Large intestine (tissue), 3 donors: ENCODE results near the gene IL25. TPM values are rescaled to one million over a fixed set of nuclear protein-coding genes. Genes with fewer than 3 reads are reported as not detected.
"Not testable (repeated sequence)": the region's sequence is repeated elsewhere in the genome, so short reads cannot be mapped to it uniquely, and the experiment has no call there.

ENCODE experiments used
- DNase-seq, 2 donors: peaks; one replicate each; pipeline versions ENCODE4 v3.0.0 to v3.0.0-alpha.2; 2013
- H3K27ac ChIP-seq: one replicate; pipeline ENCODE4 v1.5.1; 2013; ENCODE audit warnings: low read length
- H3K27me3 ChIP-seq: 2 replicates; pipeline ENCODE4 v1.6.1; 2013; ENCODE audit warnings: low read length; ENCODE audit not compliant: control insufficient read depth, insufficient read depth
- H3K36me3 ChIP-seq: 2 replicates; pipeline ENCODE4 v1.6.1; 2013; ENCODE audit warnings: low read length; ENCODE audit not compliant: control insufficient read depth, insufficient read depth
- H3K4me1 ChIP-seq: one replicate; pipeline ENCODE4 v1.6.1; 2013; ENCODE audit warnings: low read length; ENCODE audit not compliant: control insufficient read depth, insufficient read depth
- H3K4me3 ChIP-seq: one replicate; pipeline ENCODE4 v1.5.1; 2013; ENCODE audit warnings: low read length
- H3K9me3 ChIP-seq: one replicate; pipeline ENCODE4 v1.6.1; 2013; ENCODE audit warnings: mild to moderate bottlenecking, low read depth, low read length, moderate library complexity; ENCODE audit not compliant: control insufficient read depth
- WGBS: methylation state at CpG from one replicate; pipeline ENCODE4 v1.1.5; 2013; ENCODE audit warnings: low lambda C conversion rate; ENCODE audit not compliant: insufficient coverage; 5-methylcytosine and 5-hydroxymethylcytosine counted together
- polyA plus RNA-seq: library from polyadenylated mRNA; unstranded; fragments of 120-200 nt; gene quantifications from one replicate; pipeline ENCODE4 v1.2.1, GENCODE V29; 2013

IL25 gene
- polyA plus RNA-seq, 1 donor = not detected

GRCh38 chr14:23419646-23420045 lies 47.0 kb downstream of the IL25 start:
- WGBS = 90% methylated on average over 1 of the region's 17 CpGs
- H3K4me1 ChIP-seq, H3K9me3 ChIP-seq, H3K4me3 ChIP-seq, H3K36me3 ChIP-seq, H3K27me3 ChIP-seq, DNase-seq, H3K27ac ChIP-seq: not testable (repeated sequence)

- Histone ChIP-seq H3K4me3 (no peak overlapping the region), H3K9me3 (no peaks in the 10 kb centered on the region), H3K36me3 (no peaks in the 10 kb centered on the region), H3K27me3 (peaks cover 2% of the 10 kb centered on the region), H3K27ac (no peak overlapping the region), H3K4me1 (no peaks in the 10 kb centered on the region)
- DNase-seq = no peak
Observed at GRCh38 chr14:23421594-23421993, 49.0 kb downstream of the IL25 start.

- Histone ChIP-seq H3K4me1 (no peaks in the 10 kb centered on the region), H3K36me3 (no peaks in the 10 kb centered on the region), H3K27me3 (peaks cover 2% of the 10 kb centered on the region), H3K27ac (no peak overlapping the region), H3K4me3 (no peak overlapping the region), H3K9me3 (no peaks in the 10 kb centered on the region)
- 100% methylated on average over 2 of the region's 6 CpGs for WGBS
- DNase-seq = no peak
Observed at GRCh38 chr14:23423657-23424056, 51.0 kb downstream of the IL25 start.

- no peaks in the 10 kb centered on the region for H3K36me3 ChIP-seq
- H3K4me1 ChIP-seq = no peaks in the 10 kb centered on the region
- WGBS = no CpG with 5 or more reads among the region's 10 CpGs
- H3K27ac ChIP-seq = no peak overlapping the region
- H3K4me3 ChIP-seq = no peak overlapping the region
- H3K9me3 ChIP-seq = no peaks in the 10 kb centered on the region
- no peak for DNase-seq
- H3K27me3 ChIP-seq = peaks cover 2% of the 10 kb centered on the region
Observed at GRCh38 chr14:23425169-23425568, 52.6 kb downstream of the IL25 start.

GRCh38 chr14:23425798-23426197 lies 53.2 kb downstream of the IL25 start:
- DNase-seq = not testable (repeated sequence)

More at GRCh38 chr14:23425798-23426197, 53.2 kb downstream of the IL25 start:
- H3K4me1 ChIP-seq, H3K9me3 ChIP-seq, H3K27me3 ChIP-seq, H3K4me3 ChIP-seq, H3K27ac ChIP-seq, H3K36me3 ChIP-seq: not testable (repeated sequence)
- no CpG with 5 or more reads among the region's 6 CpGs for WGBS

Other genes starting within 250 kb of the IL25 start
- gene SLC7A8, start 189.1 kb upstream of the IL25 start, polyA plus RNA-seq = 94.4 TPM
- gene RNF212B, start 134.9 kb upstream of the IL25 start, polyA plus RNA-seq = 0.34 TPM
- gene HOMEZ, start 86.7 kb upstream of the IL25 start, polyA plus RNA-seq = 15.7 TPM
- 27.3 TPM for gene PPP1R3E, start 70.0 kb upstream of the IL25 start, polyA plus RNA-seq
- 53.8 TPM for gene BCL2L2, start 66.0 kb upstream of the IL25 start, polyA plus RNA-seq
- 199 TPM for gene PABPN1, start 51.4 kb upstream of the IL25 start, polyA plus RNA-seq
- 46.9 TPM for gene SLC22A17, start 19.9 kb upstream of the IL25 start, polyA plus RNA-seq
- 19.0 TPM for gene EFS, start 7.6 kb upstream of the IL25 start, polyA plus RNA-seq
- 3.4 TPM for gene CMTM5, start 4.2 kb downstream of the IL25 start, polyA plus RNA-seq
- 0.03 TPM for gene MYH6, start 35.5 kb downstream of the IL25 start, polyA plus RNA-seq
- gene MYH7, start 62.9 kb downstream of the IL25 start, polyA plus RNA-seq = 0.91 TPM
- gene NGDN, start 96.9 kb downstream of the IL25 start, polyA plus RNA-seq = 48.3 TPM
- 4.1 TPM for gene ZFHX2, start 179.0 kb downstream of the IL25 start, polyA plus RNA-seq
- gene THTPA, start 183.5 kb downstream of the IL25 start, polyA plus RNA-seq = 34.8 TPM
- gene AP1G2, start 195.0 kb downstream of the IL25 start, polyA plus RNA-seq = 166 TPM
- gene JPH4, start 206.0 kb downstream of the IL25 start, polyA plus RNA-seq = 6.6 TPM